Kidney epithelial cell (primary cell): ENCODE measurements around the gene NOL8. TPM values are rescaled to one million over a fixed set of nuclear protein-coding genes. Genes with fewer than 3 reads are reported as not detected.
A peak's percentile ranks its signal among the peaks of the same experiment; 100 is the strongest.

Experiments used
- DNase-seq: peaks from one replicate; pipeline ENCODE4 v3.0.0-alpha.2; 2010; ENCODE audit warnings: low read depth
- H3K27me3 ChIP-seq: 2 replicates; pipeline ENCODE4 v1.6.0; 2011; ENCODE audit warnings: low read length; ENCODE audit not compliant: control insufficient read depth, insufficient read depth
- H3K36me3 ChIP-seq: 2 replicates; pipeline ENCODE4 v1.5.1; 2011; ENCODE audit warnings: low read length; ENCODE audit not compliant: control insufficient read depth, insufficient read depth
- H3K4me3 ChIP-seq: 2 replicates; pipeline ENCODE4 v1.5.1; 2011; ENCODE audit warnings: low read depth, mild to moderate bottlenecking, control low read depth, low read length
- CTCF ChIP-seq: IDR thresholded peaks from 2 replicates; pipeline ENCODE4 v1.5.1; 2011; ENCODE audit warnings: mild to moderate bottlenecking, moderate library complexity, low read length, control low read depth, inconsistent platforms; ENCODE audit not compliant: insufficient read depth, poor library complexity, severe bottlenecking
- total RNA-seq: library from RNA; depleted of rRNA; stranded (reverse); fragments of >200 nt; gene quantifications from 2 replicates; pipeline ENCODE4 v1.2.3, GENCODE V29; 2015

NOL8 gene
- total RNA-seq, 1 donor from 2014 or later: 29.2 TPM

- no peak for DNase-seq
- Histone ChIP-seq H3K27me3 (no peaks in the 10 kb centered on the region), H3K36me3 (peaks cover 6% of the 10 kb centered on the region), H3K4me3 (no peak overlapping the region)
- no peak for TF ChIP-seq CTCF
Observed at GRCh38 chr9:92254381-92255337, 70.5 kb downstream of the NOL8 start.

DNA sequence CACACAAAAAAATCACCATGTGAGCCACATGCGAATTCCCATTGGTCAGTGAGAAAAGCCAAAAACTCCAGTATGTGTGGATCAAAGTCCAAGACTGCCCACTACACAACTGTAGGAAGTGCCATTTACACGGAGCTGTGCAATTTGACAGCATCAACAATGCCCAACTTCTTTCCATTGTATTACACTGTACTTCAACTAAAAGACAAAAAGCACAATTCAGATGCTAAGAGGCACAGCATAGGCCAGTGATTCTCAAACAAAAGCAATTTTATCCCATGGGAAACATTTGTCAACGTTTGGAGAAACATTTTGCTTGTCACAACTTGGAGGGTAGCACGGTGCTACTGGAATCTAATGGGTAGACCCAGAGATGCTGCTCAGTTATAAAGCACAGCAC lies 71.5 kb downstream of the NOL8 start:
- Histone ChIP-seq H3K27me3 (no peaks in the 10 kb centered on the region), H3K4me3 (no peak overlapping the region), H3K36me3 (peaks cover 3% of the 10 kb centered on the region)
- no peak for DNase-seq
- no peak for TF ChIP-seq CTCF

DNA sequence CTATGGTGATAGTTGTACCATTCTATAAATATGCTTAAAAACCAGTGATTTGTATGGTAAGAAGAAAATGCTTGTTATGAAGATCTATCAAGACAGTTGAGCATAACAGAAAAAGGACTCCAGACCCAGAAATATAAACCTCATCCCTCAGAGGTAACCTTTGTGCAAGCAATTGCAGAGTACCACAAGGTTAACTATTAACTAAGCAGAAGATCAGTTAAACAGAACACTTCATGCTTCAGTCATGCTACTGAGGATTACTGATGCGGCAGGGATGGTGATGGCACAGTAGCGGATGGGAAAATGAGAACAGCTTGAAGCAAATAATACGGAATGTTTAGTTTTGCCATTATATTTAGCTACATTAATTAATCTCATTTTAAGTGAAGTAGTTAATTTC lies 77.2 kb downstream of the NOL8 start:
- Histone ChIP-seq H3K27me3 (no peaks in the 10 kb centered on the region), H3K36me3 (peaks cover 3% of the 10 kb centered on the region), H3K4me3 (no peak overlapping the region)
- peak; percentile 75 for DNase-seq
- no peak for TF ChIP-seq CTCF

Other genes with a start within 250 kb of the NOL8 start
- gene SPTLC1, start 209.9 kb downstream of the NOL8 start, total RNA-seq: 101 and 103 TPM in 2 replicates
- gene IARS1, start 31.7 kb downstream of the NOL8 start, total RNA-seq: 278 and 296 TPM in 2 replicates
- gene CENPP, start 603 bp upstream of the NOL8 start, total RNA-seq: 1.3 and 1.4 TPM in 2 replicates
- gene OGN, start 79.2 kb upstream of the NOL8 start, total RNA-seq: not detected in 2 replicates
- gene OMD, start 99.1 kb upstream of the NOL8 start, total RNA-seq: not detected in 2 replicates
- gene ASPN, start 157.2 kb upstream of the NOL8 start, total RNA-seq: not detected in 2 replicates
- not detected in 2 replicates for gene ECM2, start 210.6 kb upstream of the NOL8 start, total RNA-seq